Transverse colon (tissue), 4 donors: Measurements from ENCODE around the gene RNU6-7. TPM values are rescaled to one million over a fixed set of nuclear protein-coding genes. Genes with fewer than 3 reads are reported as not detected.
A peak's percentile ranks its signal among the peaks of the same experiment; 100 is the strongest.

Experiments
- DNase-seq: peaks from one replicate; pipeline ENCODE4 v3.0.0-alpha.2; 2019
- H3K27ac ChIP-seq, 4 donors: fragments of 200-600 bp; sonication (generic); 2 replicates each; pipeline ENCODE4 v1.5.1; 2016 to 2018; ENCODE audit warnings: inconsistent platforms in 4 of 4
- H3K27me3 ChIP-seq: fragments of 200-600 bp; sonication (generic); 2 replicates; pipeline ENCODE4 v1.5.1; 2017; ENCODE audit warnings: inconsistent platforms
- H3K36me3 ChIP-seq, 4 donors: fragments of 200-600 bp; sonication (generic); 2 replicates each; pipeline ENCODE4 v1.5.1; 2017 to 2019; ENCODE audit warnings: inconsistent platforms in 4 of 4
- H3K4me1 ChIP-seq, 4 donors: fragments of 200-600 bp; sonication (generic); 2 replicates each; pipeline ENCODE4 v1.5.1; 2017 to 2020; ENCODE audit warnings: inconsistent platforms in 4 of 4
- H3K4me3 ChIP-seq, 4 donors: fragments of 200-600 bp; sonication (generic); 1 replicate in 1 of 4; 2 replicates in 3 of 4; pipeline versions ENCODE4 v1.5.1 to v1.6.1; 2017 to 2019; ENCODE audit warnings: inconsistent platforms in 4 of 4
- H3K9me3 ChIP-seq, 2 donors: fragments of 200-600 bp; sonication (generic); 2 replicates each; pipeline ENCODE4 v1.5.1; 2017 to 2019; ENCODE audit warnings: inconsistent platforms in 2 of 2
- CTCF ChIP-seq, 5 experiments: fragments of 200-600 bp in 3 of 5; fragments of 450-650 bp in 2 of 5; sonication (generic) in 3 of 5; IDR thresholded peaks; 1 replicate in 2 of 5; 2 replicates in 3 of 5; pipeline ENCODE4 v1.5.1; 2016 to 2017; ENCODE audit warnings: antibody characterized with exemption in 5 of 5, inconsistent platforms in 3 of 5, mild to moderate bottlenecking in 2 of 5, moderate library complexity in 1 of 5
- EP300 ChIP-seq: sonication (generic); formaldehyde crosslinking; IDR thresholded peaks from one replicate; pipeline ENCODE4 v1.6.1; 2017; ENCODE audit warnings: antibody characterized with exemption, low read depth
- POLR2A ChIP-seq: fragments of 450-650 bp; IDR thresholded peaks from one replicate; pipeline ENCODE4 v1.6.1; 2016; ENCODE audit warnings: antibody characterized with exemption, mild to moderate bottlenecking, moderate library complexity
- POLR2AphosphoS5 ChIP-seq, 3 donors: sonication (generic); formaldehyde crosslinking; IDR thresholded peaks; one replicate each; pipeline ENCODE4 v1.6.1; 2016; ENCODE audit warnings: antibody characterized with exemption in 3 of 3
- WGBS, 2 donors: methylation state at CpG; one replicate each; pipeline ENCODE4 v1.1.5; 2018; ENCODE audit warnings: low coverage in 1 of 2; 5-methylcytosine and 5-hydroxymethylcytosine counted together
- in situ Hi-C, 4 donors: fragments of 200-750 bp; cut with MboI; loops; one replicate each; pipeline versions ENCODE4 v1.15.0 to v1.15.1; 2017; ENCODE audit warnings: low sequenced_read_pairs in 3 of 4, low pct_ligation_motif_present in 1 of 4, low pct_unique_long_range_greater_than_20kb in 1 of 4
- intact Hi-C: fragments of 100-400 bp; cut with DNase I; formaldehyde crosslinking; loops from one replicate; pipeline ENCODE4 v1.15.1; 2023; ENCODE audit warnings: low total_unique reads
- total RNA-seq, 4 donors: library from RNA; depleted of rRNA; stranded (reverse); fragments of >200 nt; gene quantifications; one replicate each; pipeline ENCODE4 v1.1.0, GENCODE V29; 2016

The RNU6-7 gene
- total RNA-seq, 4 donors from 2014 or later, result not detected

DNA sequence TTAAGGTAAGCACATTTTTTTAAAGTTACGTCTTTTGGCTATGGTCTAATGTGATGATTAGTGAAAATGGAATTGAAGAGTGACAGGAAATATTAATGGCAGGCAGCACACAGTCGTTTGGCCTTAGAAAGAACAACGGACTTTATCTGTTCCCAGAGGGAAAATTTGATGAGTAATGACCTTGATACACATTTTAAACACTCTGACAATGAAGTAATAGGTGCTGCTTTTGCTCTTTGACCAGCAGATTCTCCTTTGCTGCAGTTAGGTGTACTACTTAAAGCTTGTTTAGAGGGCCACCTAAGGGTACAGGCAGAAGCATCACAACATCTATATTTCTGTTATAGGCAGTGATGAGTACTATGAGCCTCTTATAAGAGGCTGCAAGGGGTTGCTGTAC is 28.3 kb downstream of the RNU6-7 start:
- Histone ChIP-seq H3K9me3 (no peaks in the 10 kb centered on the region), H3K4me3 (no peak overlapping the region), H3K4me1 (peaks cover 0 to 3% (median 1%) of the 10 kb centered on the region in 4 donors), H3K36me3 (no peaks in the 10 kb centered on the region), H3K27ac (peak overlapping the region in 3 of 4 donors; percentile 28 to 60 (median 31)), H3K27me3 (no peaks in the 10 kb centered on the region)
- no peak for TF ChIP-seq POLR2A
- no peak for TF ChIP-seq EP300
- TF ChIP-seq CTCF (IDR thresholded peaks at IDR 0.05), result no peak
- no peak for TF ChIP-seq POLR2AphosphoS5 (IDR thresholded peaks at IDR 0.05)
- intact Hi-C loops, result no loop called here
- in situ Hi-C loops, result no loop called here
- WGBS, 2 donors, result 36 to 37% methylated on average over 3 of the region's 3 CpGs
- DNase-seq, result no peak

GRCh38 chr14:32230695-32231280 is 28.9 kb downstream of the RNU6-7 start:
- TF ChIP-seq EP300 (no peak), CTCF (IDR thresholded peaks at IDR 0.05) (no peak), POLR2AphosphoS5 (IDR thresholded peaks at IDR 0.05) (no peak), POLR2A (no peak)
- Histone ChIP-seq H3K27me3 (no peaks in the 10 kb centered on the region), H3K4me3 (no peak overlapping the region), H3K36me3 (no peaks in the 10 kb centered on the region), H3K9me3 (no peaks in the 10 kb centered on the region), H3K27ac (peak overlapping the region in 3 of 4 donors; percentile 28 to 60 (median 31)), H3K4me1 (no peaks in the 10 kb centered on the region)
- intact Hi-C loops (no loop called here), in situ Hi-C loops (no loop called here)
- DNase-seq, result no peak
- 68% methylated on average over 2 of the region's 2 CpGs; no CpG with 5 or more reads in 1 of the 2 donors for WGBS, 2 donors

- 69% methylated on average over 1 of the region's 1 CpG; no CpG with 5 or more reads in 1 of the 2 donors for WGBS, 2 donors
- Histone ChIP-seq H3K9me3 (no peaks in the 10 kb centered on the region), H3K4me1 (no peaks in the 10 kb centered on the region), H3K4me3 (no peak overlapping the region), H3K27ac (no peak overlapping the region), H3K36me3 (no peaks in the 10 kb centered on the region), H3K27me3 (no peaks in the 10 kb centered on the region)
- in situ Hi-C loops, result no loop called here
- TF ChIP-seq EP300, result no peak
- intact Hi-C loops, result no loop called here
- DNase-seq, result no peak
These were observed 30.6 kb downstream of the RNU6-7 start for GRCh38 chr14:32232481-32232880.

DNA sequence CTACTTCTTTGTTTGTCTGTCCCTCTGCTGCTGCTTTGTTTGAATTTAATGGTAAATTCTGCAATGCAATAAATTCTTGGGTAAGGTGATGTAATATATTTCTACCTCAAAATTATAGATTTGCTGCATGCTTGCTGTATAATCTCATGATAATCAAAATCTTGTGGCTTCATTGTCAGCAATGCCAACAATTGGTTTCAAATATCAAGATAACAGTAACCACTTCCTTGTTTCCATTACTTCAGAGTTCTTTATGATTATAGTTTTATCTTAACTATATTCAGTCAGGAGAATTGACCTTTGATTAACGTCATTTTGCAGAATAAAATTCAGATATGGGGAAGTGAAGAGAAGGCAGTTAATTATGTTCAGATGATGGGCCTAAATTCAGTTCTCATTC is 31.4 kb downstream of the RNU6-7 start:
- intact Hi-C loops (no loop called here), in situ Hi-C loops (no loop called here)
- TF ChIP-seq EP300 (no peak), POLR2AphosphoS5 (IDR thresholded peaks at IDR 0.05) (no peak), POLR2A (no peak), CTCF (IDR thresholded peaks at IDR 0.05) (no peak)
- DNase-seq, result no peak
- Histone ChIP-seq H3K36me3 (no peaks in the 10 kb centered on the region), H3K9me3 (no peaks in the 10 kb centered on the region), H3K4me1 (no peaks in the 10 kb centered on the region), H3K27ac (no peak overlapping the region), H3K27me3 (no peaks in the 10 kb centered on the region), H3K4me3 (no peak overlapping the region)
- WGBS, 2 donors, result 29 to 43% methylated on average over 1 of the region's 1 CpG

GRCh38 chr14:32244404-32244803 is 42.6 kb downstream of the RNU6-7 start:
- Histone ChIP-seq H3K36me3 (no peaks in the 10 kb centered on the region), H3K4me1 (no peaks in the 10 kb centered on the region), H3K27ac (no peak overlapping the region), H3K9me3 (no peaks in the 10 kb centered on the region), H3K4me3 (no peak overlapping the region), H3K27me3 (no peaks in the 10 kb centered on the region)
- in situ Hi-C loops (no loop called here), intact Hi-C loops (loop anchor here (10.0 kb wide), 1 partner anchor 310 kb away; no protein-coding TSS in a partner anchor)
- no peak for TF ChIP-seq CTCF (IDR thresholded peaks at IDR 0.05)
- no peak for TF ChIP-seq EP300
- TF ChIP-seq POLR2A, result no peak
- TF ChIP-seq POLR2AphosphoS5 (IDR thresholded peaks at IDR 0.05), result no peak
- DNase-seq, result no peak
